HG02678 (cell line): ENCODE measurements around the gene CDKAL1.

Source experiments
- ATAC-seq: cut with Tn5 transposase; IDR thresholded peaks from one replicate; pipeline ENCODE4 v1.9.1; 2021; ENCODE audit warnings: mild to moderate bottlenecking, moderate library complexity; ENCODE audit not compliant: unreplicated experiment

CDKAL1 gene

GRCh38 chr6:20670750-20671149 lies 136.5 kb downstream of the CDKAL1 start:
- ATAC-seq: no peak

GRCh38 chr6:20672038-20672437 lies 137.8 kb downstream of the CDKAL1 start:
- no peak for ATAC-seq

- ATAC-seq: no peak
These were observed 139.2 kb downstream of the CDKAL1 start for GRCh38 chr6:20673458-20673857.

- ATAC-seq: no peak
These were observed 140.4 kb downstream of the CDKAL1 start for GRCh38 chr6:20674664-20675063.

- no peak for ATAC-seq
These were observed 144.6 kb downstream of the CDKAL1 start for GRCh38 chr6:20678831-20679352.

- ATAC-seq: peak; percentile 74
These were observed 146.5 kb downstream of the CDKAL1 start for GRCh38 chr6:20680697-20681165.

GRCh38 chr6:20681243-20681684 lies 147.0 kb downstream of the CDKAL1 start:
- peak; percentile 44 for ATAC-seq

GRCh38 chr6:20684474-20684873 lies 150.2 kb downstream of the CDKAL1 start:
- ATAC-seq: no peak

GRCh38 chr6:20686142-20686541 lies 151.9 kb downstream of the CDKAL1 start:
- ATAC-seq: no peak

GRCh38 chr6:20687494-20687893 lies 153.2 kb downstream of the CDKAL1 start:
- ATAC-seq: no peak

- peak; percentile 89 for ATAC-seq
These were observed 154.6 kb downstream of the CDKAL1 start for GRCh38 chr6:20688710-20689500.

GRCh38 chr6:20691185-20691584 lies 156.9 kb downstream of the CDKAL1 start:
- ATAC-seq: no peak

- no peak for ATAC-seq
These were observed 157.8 kb downstream of the CDKAL1 start for GRCh38 chr6:20692023-20692422.

- ATAC-seq: no peak
These were observed 159.3 kb downstream of the CDKAL1 start for GRCh38 chr6:20693466-20694063.

- no peak for ATAC-seq
These were observed 162.4 kb downstream of the CDKAL1 start for GRCh38 chr6:20696676-20697075.

- no peak for ATAC-seq
These were observed 164.4 kb downstream of the CDKAL1 start for GRCh38 chr6:20698675-20699074.

GRCh38 chr6:20699402-20699801 lies 165.1 kb downstream of the CDKAL1 start:
- no peak for ATAC-seq

GRCh38 chr6:20700375-20700774 lies 166.1 kb downstream of the CDKAL1 start:
- peak; percentile 50 for ATAC-seq

- no peak for ATAC-seq
These were observed 168.1 kb downstream of the CDKAL1 start for GRCh38 chr6:20702366-20702765.

- ATAC-seq: no peak
These were observed 168.8 kb downstream of the CDKAL1 start for GRCh38 chr6:20703049-20703448.

- ATAC-seq: no peak
These were observed 170.2 kb downstream of the CDKAL1 start for GRCh38 chr6:20704325-20705025.
